NCI-H2227 treated with DMSO at 0.1 percent for 48 hours (cell line): ENCODE results near the gene PGBD2.
"Not testable (repeated sequence)": the region's sequence is repeated elsewhere in the genome, so short reads cannot be mapped to it uniquely, and the experiment has no call there.

Source experiments
- DNase-seq: peaks from one replicate; lab custom pipeline; 2025; lab: John Stamatoyannopoulos, UW

The PGBD2 gene

GRCh38 chr1:248886237-248886895 is 19.7 kb upstream of the PGBD2 start:
- no peak for DNase-seq

GRCh38 chr1:248889914-248890243 is 16.2 kb upstream of the PGBD2 start:
- DNase-seq, result not testable (repeated sequence)

- no peak for DNase-seq
These were observed 15.2 kb upstream of the PGBD2 start for GRCh38 chr1:248890549-248891498.

GRCh38 chr1:248891758-248892157 is 14.3 kb upstream of the PGBD2 start:
- no peak for DNase-seq

GRCh38 chr1:248892590-248892989 is 13.4 kb upstream of the PGBD2 start:
- DNase-seq, result no peak

GRCh38 chr1:248894837-248895236 is 11.2 kb upstream of the PGBD2 start:
- DNase-seq, result no peak

GRCh38 chr1:248897412-248898337 is 8.4 kb upstream of the PGBD2 start:
- no peak for DNase-seq

- DNase-seq, result no peak
These were observed 5.4 kb upstream of the PGBD2 start for GRCh38 chr1:248900637-248901036.

- no peak for DNase-seq
These were observed 4.5 kb upstream of the PGBD2 start for GRCh38 chr1:248901578-248901977.

GRCh38 chr1:248904437-248905216 is 1.4 kb upstream of the PGBD2 start:
- no peak for DNase-seq

- no peak for DNase-seq
These were observed 400 bp upstream of the PGBD2 start for GRCh38 chr1:248905662-248906008.

GRCh38 chr1:248906753-248907661 is 972 bp downstream of the PGBD2 start:
- no peak for DNase-seq

- no peak for DNase-seq
These were observed 4.7 kb downstream of the PGBD2 start for GRCh38 chr1:248910761-248911160.

- no peak for DNase-seq
These were observed 7.9 kb downstream of the PGBD2 start for GRCh38 chr1:248913933-248914332.

- no peak for DNase-seq
These were observed 8.9 kb downstream of the PGBD2 start for GRCh38 chr1:248914796-248915381.

GRCh38 chr1:248918131-248918530 is 12.1 kb downstream of the PGBD2 start:
- DNase-seq, result no peak

- no peak for DNase-seq
These were observed 17.6 kb downstream of the PGBD2 start for GRCh38 chr1:248923352-248924338.

- peak; percentile 27 for DNase-seq
These were observed 18.9 kb downstream of the PGBD2 start for GRCh38 chr1:248924696-248925532.
